ENCODE measurements around the gene RAB3IL1.

RAB3IL1 gene

GRCh38 chr11:61918251-61918937 lies 1.0 kb upstream of the RAB3IL1 start:
- DNase-seq = no peak

DNA sequence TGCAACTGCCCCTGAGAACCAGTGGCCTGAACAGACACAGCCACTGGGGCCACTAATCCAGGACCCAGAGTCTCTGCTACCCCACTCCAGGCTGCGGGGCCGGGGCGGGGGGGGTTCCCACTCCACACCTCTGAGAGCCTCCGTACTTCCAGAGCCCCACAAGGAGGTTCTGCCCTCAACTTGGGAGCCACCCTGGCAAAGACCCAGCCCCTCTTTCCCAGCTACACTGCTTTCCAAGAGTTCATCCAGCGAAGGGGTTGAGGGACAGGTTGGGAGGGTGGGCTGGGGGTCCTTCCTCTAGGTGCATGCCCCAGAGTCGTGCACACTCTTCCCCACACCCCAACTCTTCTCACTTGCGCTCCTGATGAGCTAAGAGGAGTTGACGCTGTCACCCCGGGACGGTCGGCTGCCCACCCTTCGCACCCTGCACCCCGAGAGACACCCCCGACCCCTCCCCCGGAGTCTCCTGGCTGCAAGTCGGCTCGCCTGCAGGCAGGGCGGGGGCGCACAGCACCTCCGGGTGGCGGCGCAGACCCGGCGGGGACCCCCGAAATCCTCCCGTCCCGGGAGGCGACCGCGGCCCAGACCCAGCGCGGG lies 531 bp downstream of the RAB3IL1 start:
- no peak for DNase-seq

DNA sequence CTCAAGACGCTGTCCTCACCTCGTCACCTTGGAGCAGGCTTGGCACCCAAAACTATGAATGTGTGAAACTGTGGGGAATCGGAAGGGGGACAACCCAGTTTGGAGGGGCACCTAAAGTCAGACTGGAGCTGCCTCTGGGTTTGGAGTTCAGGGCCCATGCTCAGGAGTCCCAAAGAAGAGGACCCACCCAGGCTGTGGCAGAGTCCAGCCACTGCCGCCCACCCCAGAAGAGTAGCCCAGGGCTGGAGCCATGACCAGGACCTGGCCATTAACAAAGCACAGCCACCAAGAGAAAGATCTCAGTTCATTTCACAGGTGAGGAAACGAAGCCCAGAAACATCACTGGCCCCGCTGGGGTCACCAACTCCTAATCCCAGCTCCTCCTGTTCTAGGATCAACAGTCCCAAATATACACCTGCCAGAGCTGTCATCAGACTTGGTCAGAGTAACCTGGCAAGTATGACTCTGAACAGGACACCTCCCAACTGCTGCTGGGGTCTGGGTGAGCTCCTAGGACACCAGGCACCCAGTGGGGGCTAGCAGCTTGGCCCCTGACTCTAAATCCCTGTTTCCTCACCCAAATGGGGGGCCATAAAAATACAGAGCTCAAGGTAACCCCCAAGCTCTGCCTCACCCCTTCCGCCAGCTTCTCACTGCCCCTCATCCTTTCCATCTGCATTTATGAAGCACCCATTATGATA lies 2.7 kb downstream of the RAB3IL1 start:
- no peak for DNase-seq

DNA sequence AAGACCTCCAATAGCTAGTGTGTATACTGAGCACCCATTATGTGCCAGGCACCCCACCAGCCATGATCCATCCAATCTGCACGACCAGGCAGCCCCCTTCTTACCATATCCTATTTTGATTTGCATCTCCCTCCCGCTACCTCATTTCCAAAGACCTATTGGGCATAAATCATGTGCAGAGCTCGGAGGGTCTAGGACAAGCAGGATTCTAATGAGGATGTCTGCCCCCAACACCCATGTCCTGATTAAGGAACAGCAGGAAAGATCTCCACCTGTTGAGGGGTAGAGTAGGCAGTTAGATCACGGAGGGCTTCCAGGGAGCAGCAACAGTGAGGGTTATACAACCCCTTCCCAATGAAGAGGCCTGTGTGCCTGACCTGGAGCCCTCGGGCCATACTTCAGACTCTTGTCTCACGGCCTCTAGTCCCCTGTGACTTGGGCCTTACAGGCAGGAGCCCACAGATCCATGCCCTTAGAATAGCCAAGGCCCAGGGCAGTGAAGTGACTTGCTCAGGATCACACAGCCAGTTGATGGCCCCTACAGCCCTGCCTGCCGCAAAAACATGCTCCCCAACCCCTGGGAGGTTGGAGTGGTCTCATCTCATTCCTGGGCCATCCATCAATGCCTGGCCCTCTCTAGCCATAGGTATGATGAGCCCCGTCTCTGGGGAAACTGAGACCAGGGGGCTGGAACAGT lies 3.5 kb downstream of the RAB3IL1 start:
- no peak for DNase-seq

DNA sequence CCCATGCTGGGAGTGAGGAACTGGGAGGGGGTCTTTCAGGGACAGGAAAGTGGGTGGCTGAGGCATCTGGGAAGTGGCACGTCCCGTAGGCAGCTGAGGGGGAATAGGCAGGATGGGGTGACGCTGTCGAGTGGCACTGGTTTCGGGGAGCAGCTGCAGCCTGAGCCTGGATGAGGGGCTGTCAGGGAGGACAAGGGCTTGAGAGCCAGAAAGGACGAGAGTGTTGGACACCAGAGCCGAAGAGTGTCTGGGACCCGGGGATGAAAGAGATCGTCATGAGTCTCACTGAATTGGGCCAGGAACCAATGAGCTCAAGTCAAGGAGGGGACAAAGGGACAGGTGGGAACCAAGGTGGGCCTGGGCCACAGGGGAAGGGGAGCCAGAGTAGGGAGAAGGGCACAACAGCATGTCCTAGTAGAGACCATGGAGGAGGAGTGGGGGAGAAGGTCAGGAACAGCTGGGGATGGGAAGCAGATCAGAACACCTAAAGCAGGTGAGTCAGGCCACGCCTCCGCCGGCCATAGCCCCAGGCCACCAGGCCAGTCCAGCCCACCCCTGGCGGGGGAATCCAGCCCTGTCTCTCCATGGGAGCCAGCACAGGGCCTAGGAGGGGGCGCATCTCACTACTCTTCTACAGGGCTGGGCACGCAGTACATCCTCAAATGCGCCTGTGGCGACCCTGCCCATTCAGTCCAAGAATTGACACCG lies 4.2 kb downstream of the RAB3IL1 start:
- DNase-seq = no peak

- DNase-seq = no peak
Observed at GRCh38 chr11:61912530-61912898, 4.9 kb downstream of the RAB3IL1 start.

GRCh38 chr11:61911701-61912529 lies 5.5 kb downstream of the RAB3IL1 start:
- no peak for DNase-seq

GRCh38 chr11:61911128-61911700 lies 6.2 kb downstream of the RAB3IL1 start:
- DNase-seq = no peak

DNA sequence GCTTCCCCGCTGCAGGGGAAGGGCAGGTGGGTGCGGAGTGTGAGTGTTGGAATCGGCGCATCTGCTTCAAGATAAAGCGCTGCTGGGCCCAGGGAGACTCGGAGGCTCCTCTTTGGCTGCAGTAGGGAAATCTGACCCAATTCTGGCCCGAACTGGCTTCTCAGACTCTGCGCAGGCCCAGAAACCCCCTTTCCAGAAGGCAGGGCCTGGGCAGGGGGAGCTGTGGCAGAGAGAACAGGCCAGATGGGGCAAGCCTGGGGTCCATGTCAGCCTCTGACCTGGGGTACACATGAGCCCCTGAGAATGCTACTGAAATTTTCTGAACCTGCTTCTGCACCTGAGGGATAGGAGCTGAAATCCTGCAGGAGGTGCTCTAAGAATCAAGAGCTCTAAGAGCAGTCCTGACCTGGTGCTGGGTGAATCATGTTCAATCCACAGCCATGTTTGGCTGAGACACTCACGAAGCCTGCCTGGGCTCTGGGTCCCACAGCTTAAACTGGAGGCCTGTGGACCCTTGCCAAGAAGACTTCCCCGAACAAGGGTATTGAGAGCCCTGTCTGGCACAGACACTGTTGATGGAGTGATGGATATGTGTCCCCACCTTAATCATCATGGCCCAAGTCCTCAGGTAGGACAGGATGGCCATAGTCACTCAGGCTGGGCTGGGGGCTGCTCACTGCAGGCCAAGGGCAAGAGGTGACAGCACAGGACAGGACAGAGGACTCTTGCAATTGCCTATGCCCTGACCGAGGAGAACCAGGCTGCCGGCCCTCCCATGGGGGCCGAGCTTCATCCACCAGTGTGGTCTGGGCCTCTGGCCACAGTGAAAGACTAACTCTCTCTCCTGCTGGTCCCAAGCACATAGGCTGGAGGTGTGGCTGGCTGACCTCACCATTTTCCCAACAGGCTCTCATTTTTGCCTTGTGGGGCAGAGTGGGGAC lies 6.9 kb downstream of the RAB3IL1 start:
- no peak for DNase-seq

DNA sequence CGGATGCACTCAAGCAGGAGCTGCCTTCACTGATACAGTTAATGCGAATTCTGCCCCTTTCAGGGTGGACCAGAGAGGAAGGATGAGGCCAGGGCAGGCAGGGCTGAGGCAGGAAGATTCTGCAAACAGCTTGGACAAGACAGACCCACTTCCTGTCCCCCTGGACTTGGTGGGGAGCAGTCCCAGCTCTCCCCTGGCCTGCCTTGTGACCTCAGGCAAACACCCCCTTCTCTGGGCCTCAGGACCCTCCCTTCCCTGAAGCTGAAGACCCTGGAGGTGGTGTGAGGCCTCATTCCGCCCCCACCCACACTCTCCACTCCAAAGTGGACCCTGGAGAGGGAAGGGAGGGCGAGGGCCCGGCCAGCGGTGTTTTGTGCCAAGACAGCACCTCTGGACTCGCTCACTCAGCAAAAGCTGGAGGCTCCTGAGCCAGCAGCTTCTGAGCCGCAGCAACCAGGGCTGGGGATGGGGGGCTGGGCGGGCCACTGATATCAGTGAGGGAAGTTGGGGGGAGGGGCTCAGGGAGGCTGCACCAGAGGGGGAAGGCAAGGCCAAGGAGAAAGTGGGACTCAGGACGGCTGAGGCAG lies 8.5 kb downstream of the RAB3IL1 start:
- DNase-seq = no peak

GRCh38 chr11:61907871-61908729 lies 9.3 kb downstream of the RAB3IL1 start:
- DNase-seq = no peak

DNA sequence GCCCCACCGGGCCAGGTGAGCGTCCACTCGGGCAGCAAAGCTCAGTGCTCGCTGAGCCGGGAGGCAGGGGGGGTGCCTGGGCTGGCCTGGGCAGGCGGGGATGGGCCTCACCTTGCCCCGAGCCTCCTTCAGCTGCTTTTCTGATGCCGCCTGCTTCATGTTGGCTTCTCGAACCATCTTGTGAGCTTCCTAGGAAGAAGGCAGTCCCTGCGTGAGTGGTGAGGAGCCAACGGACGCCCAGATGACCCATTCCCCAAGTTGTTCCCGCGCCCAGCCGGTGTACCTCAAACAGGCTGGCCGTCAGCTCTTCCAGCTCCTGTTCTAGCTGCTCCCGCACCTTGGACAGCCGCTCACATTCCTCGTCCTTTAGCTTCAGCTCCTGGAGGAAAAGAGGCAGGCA lies 10.1 kb downstream of the RAB3IL1 start:
- no peak for DNase-seq

DNA sequence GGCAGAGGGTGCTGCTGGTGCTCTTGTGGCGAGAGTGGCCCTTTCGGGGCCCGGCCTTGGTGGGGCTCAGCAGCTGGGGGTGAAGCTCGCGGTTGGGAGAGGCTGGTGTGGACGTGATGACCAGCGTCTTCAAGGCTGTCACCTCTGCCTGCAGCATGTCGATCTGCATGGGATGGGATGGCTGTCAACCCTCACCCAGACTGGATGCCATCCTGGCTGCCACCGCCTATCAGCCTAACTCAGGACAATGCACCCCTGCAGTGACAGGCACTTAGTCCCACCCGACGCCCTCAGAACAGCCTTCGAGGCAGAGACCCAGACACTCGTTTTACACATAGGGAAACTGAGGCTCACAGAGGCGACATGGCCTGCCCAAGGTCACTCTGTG lies 10.8 kb downstream of the RAB3IL1 start:
- no peak for DNase-seq

- DNase-seq = no peak
Observed at GRCh38 chr11:61905801-61906521, 11.4 kb downstream of the RAB3IL1 start.

DNA sequence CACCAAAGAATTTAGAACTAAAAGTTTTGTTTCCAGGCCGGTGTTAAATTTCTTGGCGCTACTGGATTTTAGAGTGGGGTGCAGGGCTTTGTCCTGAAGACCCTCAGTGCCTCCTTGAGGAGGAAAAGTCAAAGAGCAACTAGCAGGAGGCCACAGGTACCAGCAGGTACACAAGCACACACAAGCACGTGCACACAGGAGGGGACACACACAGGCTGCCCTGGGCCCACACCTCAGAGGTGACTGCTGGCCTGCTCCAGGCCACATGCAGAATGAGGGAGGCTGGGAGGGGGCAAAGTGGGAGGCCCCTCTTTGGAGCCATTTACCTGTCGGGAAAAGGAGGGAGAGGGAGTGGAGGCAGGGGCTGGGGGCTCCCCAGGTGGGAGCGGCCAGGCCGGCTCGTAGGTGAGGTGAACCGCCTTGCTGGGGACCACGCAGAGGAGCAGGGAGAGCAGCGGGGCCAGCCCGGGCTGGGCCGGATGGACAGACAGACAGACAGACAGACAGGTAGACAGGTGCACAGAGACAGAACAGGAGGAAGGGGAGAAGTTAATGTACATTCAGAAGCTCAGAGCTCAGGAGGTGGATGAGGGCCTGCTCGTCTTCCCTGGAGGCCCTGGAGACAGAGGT lies 12.2 kb downstream of the RAB3IL1 start:
- no peak for DNase-seq

- DNase-seq = peak; percentile 15 to 41
Observed at GRCh38 chr11:61904539-61905048, 12.8 kb downstream of the RAB3IL1 start.

- DNase-seq = no peak
Observed at GRCh38 chr11:61903845-61904244, 13.5 kb downstream of the RAB3IL1 start.

- DNase-seq = no peak
Observed at GRCh38 chr11:61902313-61902712, 15.1 kb downstream of the RAB3IL1 start.
